CD4-positive, alpha-beta T cell treated with Interferon alpha-2 for 1 hour (primary cell): Measurements from ENCODE around the gene CACNA1C.
A peak's percentile ranks its signal among the peaks of the same experiment; 100 is the strongest.

Experiments used
- DNase-seq, 2 donors: peaks; one replicate each; pipeline ENCODE4 v3.0.0-alpha.2; 2020 to 2022

CACNA1C gene

GRCh38 chr12:2236506-2237294, 183.9 kb downstream of the CACNA1C start:
- DNase-seq: no peak

DNA sequence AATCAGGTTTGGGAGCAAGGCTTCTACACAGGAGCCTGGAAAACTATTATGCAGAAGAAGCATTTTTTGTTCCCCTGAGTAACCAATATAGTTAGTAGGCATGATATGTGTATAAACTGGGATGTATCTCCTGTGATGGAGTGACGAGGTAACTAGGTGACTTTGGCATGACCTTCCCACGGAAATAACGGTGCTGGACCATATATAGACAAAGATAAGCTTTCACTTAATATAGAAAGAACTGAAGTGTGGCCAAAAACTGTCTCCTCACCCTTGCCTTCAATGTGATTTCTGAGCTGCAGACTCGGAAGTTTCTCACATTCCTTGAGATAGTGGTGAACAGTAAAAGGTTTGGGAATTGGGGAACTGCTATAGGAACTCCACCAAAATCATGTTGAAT, 185.3 kb downstream of the CACNA1C start:
- DNase-seq: no peak

DNA sequence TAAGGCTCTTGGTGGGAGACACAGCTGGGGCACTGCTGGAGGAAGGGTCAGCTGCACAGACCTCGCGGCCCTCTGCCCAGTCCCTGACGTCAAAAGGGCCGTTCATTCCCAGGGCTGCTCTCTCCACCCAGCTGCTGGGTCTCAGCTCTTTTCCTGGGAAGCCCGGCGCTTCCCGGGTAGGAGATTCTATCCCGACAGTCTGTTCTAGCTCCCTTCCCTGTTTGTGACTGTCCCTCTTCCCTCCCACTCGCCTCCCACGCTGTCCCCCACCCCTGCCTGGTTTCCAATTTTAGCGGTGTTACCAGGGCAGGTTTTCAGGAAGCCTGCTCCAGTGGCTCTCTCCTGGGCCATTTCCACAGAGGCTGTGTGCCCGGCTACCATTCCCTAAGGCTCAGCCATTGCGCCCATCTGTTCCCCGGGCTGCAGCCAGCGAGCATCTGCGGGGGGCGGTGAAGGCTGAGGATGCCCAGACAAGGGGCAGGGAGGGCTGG, 186.6 kb downstream of the CACNA1C start:
- no peak for DNase-seq

DNA sequence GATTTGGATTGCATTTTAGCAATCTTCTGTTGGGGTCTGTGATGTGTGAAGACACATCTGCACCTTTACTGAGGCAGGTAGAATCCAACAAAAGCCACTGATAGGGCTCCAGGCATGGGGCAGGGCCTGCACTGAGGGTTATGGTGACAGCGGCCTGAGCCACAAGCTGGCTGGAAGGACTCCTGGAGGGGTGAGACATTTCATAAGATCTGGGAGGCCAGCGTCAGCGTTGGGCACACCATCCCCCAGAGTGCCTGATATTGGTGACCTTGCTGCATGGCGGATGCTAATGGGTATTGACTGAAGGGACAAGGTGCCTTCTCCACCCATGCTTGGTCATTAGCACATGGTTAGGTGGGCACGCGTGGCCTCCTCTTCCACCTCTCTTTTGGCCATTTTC, 187.6 kb downstream of the CACNA1C start:
- DNase-seq: no peak

- DNase-seq: no peak
These were observed 188.2 kb downstream of the CACNA1C start for GRCh38 chr12:2240984-2241383.

DNA sequence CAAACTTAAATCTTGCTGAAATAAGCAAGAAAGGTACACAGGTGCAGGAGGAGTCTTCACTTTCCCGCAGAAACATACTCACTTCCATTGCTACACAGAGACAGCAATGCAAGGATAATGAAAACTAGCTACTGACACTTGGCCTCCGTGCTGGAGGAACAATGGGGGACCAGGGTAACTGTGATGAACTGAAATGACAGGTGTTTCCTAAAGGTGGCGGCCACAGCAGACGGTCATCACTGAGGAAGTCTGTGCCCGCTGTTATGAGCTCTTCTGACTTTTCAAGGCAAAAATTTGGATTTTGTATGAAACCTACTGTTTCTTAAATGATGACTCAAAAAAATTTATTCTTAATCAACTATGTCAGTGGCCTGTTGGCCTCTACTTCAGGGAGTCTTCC, 189.4 kb downstream of the CACNA1C start:
- DNase-seq: no peak

- DNase-seq: no peak
These were observed 190.0 kb downstream of the CACNA1C start for GRCh38 chr12:2242816-2243215.

- no peak for DNase-seq
These were observed 190.5 kb downstream of the CACNA1C start for GRCh38 chr12:2243275-2243674.

- DNase-seq: no peak
These were observed 191.4 kb downstream of the CACNA1C start for GRCh38 chr12:2244013-2244861.

DNA sequence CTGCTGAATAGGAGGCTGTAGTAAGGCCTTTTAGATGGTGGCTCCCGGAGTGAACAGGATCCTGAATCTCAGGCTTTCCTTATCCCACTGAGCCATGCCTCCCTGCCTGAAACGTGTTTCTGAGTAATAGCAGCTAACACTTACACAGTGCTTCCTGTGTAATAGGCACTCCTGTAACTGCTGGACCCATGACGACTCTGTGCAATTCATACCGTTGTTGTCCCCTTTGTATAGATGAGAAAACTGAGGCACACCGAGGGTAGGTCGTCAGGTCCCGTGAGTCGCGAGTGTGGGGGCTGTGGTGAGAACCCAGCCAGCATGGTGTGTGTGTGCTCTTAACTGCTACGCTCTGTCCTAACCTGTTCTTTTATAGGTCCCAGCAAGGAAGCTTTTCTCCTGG, 193.6 kb downstream of the CACNA1C start:
- DNase-seq: no peak

DNA sequence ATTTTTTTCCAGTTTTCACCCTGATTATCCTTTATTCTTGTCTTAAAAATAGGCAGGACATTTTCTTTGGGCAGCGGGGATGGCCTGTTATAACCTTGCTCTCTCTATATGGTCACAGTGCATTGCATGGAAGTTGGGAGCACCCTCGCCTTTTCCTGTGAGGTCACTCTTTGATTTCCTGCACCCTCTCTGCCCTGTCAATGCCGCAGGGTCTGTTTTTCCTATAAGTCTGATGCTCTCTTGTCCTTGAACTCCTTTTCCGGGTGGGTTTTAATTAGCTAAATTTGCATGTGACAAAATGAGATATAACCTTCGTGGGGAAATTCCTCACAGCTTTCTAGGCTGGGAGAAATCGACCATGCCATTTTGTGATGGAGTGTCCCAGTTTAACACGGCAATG, 194.3 kb downstream of the CACNA1C start:
- no peak for DNase-seq

GRCh38 chr12:2247596-2247995, 194.8 kb downstream of the CACNA1C start:
- DNase-seq: no peak

- DNase-seq: no peak
These were observed 195.5 kb downstream of the CACNA1C start for GRCh38 chr12:2248087-2248900.

- peak in 1 of 2 donors; percentile 3 for DNase-seq
These were observed 196.2 kb downstream of the CACNA1C start for GRCh38 chr12:2248901-2249381.

DNA sequence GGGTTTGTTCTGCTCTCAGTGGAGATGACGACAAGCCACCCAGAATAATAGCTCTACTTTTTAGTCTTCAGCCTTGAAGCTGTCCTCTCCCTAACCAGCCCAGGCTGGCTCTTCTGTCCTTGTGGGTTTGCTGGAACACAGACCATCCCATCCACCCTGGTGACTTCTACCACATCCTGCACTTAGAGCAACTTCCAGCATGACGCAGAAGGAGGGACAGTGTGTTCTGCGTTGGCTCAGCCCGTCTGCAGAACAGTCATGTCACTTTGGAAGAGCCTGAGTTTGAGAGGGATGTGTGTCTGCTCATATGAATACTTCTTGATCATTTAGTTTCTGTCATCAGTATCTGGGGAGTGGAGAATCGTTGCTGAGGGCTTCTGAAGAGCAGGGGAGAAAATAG, 198.0 kb downstream of the CACNA1C start:
- no peak for DNase-seq

- no peak for DNase-seq
These were observed 198.9 kb downstream of the CACNA1C start for GRCh38 chr12:2251526-2252209.

DNA sequence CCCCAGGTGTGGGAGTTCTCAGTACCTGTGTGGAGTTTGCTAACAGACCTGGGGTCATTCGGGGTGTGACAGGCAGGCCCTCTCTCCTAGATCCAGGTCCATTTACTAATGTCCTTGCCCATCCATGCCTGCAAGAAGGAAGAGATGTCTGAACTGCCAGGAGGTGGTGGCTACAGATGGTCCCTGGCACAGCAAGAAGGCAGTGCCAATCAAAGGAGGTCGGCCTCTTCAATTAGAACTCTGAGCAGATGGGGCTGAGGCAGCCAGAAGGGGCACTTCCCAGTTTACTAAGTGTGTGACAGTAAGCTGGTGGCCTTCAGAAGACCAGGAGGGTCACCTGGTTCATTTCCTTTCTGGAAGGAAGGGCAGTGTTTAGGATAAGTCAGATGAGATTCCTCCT, 202.5 kb downstream of the CACNA1C start:
- DNase-seq: no peak

DNA sequence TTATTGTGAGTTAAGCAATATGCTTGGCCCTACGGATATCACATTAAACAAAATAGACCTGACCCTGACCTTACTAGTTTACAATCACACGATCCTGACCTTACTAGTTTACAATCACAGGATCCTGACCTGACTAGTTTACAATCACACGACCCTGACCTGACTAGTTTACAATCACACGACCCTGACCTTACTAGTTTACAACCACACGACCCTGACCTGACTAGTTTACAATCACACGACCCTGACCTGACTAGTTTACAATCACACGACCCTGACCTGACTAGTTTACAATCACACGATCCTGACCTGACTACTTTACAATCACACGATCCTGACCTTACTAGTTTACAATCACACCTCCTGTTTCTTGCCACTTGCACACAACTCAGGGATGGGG, 202.9 kb downstream of the CACNA1C start:
- peak; percentile 3 to 25 for DNase-seq

GRCh38 chr12:2256453-2256852, 203.7 kb downstream of the CACNA1C start:
- no peak for DNase-seq

- DNase-seq: no peak
These were observed 204.1 kb downstream of the CACNA1C start for GRCh38 chr12:2256915-2257314.

DNA sequence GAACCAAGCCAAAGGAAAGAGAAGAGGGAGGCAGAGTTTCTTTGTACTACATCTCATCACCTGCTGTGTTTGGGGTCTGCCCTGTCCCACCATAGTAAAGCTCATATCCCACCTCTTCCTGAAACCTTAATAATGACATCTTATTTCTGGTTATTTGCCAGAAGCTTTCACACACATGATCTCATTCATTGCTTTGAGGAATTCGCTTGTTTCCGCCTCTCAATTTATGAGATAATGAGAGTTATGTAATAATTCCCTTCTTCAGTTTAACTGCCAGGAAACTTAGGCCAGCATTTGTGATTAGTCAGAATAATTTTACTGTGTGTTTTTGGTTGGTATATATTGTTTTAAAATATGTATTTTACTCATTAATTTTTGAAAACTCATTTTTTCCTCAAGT, 205.2 kb downstream of the CACNA1C start:
- no peak for DNase-seq

GRCh38 chr12:2259369-2259768, 206.6 kb downstream of the CACNA1C start:
- DNase-seq: no peak
